ENCODE results near the gene HSPA6. TPM values are rescaled to one million over a fixed set of nuclear protein-coding genes. Genes with fewer than 3 reads are reported as not detected.
A peak's percentile ranks its signal among the peaks of the same experiment; 100 is the strongest.
"Not testable (repeated sequence)": the region's sequence is repeated elsewhere in the genome, so short reads cannot be mapped to it uniquely, and the experiment has no call there.

Gene HSPA6
- total and polyA plus RNA-seq, 12 donors, result 0.61 to 12.8 (median 3.7) TPM

- H3K36me3 ChIP-seq (replicated peaks in 1 of 2), result no peaks in the 10 kb centered on the region
- DNase-seq, result no peak
- no peak overlapping the region for H3K4me3 ChIP-seq
- intact Hi-C loops (cut with DNase I), result no loop called here
- H3K9me3 ChIP-seq (replicated peaks in 1 of 3), result no peaks in the 10 kb centered on the region
- H3K27ac ChIP-seq, result no peak overlapping the region
- H3K27me3 ChIP-seq, result peaks cover 4% of the 10 kb centered on the region
- TF ChIP-seq CTCF (IDR thresholded peaks at IDR 0.05) (no peak), POLR2A (IDR thresholded peaks at IDR 0.05) (no peak)
- 83 to 92% (median 87%) methylated on average over 7 of the region's 7 CpGs for WGBS, 4 donors
- no peaks in the 10 kb centered on the region for H3K4me1 ChIP-seq (replicated peaks in 1 of 2)
These were observed 12.6 kb upstream of the HSPA6 start for GRCh38 chr1:161511756-161512060.

DNA sequence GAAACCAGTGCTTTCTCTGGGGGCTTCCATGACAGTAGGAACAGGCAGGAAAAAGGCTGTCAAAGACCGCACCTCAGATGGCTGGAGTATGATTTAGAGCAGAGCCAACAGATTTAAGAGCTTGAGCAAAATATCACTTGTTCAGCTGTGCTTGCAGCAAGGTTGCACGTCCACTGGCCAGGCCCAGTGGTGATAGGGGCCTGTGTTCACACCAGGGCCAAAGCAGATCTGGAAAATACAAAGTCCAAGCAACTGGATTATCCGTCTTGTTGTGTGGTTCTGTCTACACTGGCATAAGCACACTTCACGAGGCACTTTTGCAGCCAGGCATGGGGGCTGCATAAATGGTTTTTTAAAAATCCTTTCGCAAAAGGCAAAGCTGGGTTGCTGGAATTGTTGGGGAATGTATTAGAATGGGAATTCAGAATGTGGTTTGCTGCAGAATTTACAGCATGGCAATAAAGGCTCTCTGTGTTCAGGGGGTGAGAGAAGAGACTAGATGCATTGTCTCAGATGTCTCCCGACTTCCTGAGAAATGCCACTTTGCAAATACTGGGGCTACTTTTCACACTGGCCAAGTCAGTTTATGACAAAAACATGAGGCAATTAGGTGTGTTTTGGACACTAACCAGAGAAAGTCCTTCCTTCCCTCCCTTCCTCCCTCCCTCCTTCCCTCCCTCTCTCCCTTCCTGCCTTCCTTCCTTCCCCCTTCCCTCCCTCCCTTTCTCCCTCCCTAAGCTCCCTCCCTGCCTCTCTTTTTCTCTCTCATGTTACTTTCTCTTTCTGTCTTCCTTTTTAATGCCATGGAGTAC is 11.5 kb upstream of the HSPA6 start:
- H3K4me3 ChIP-seq; H3K27ac ChIP-seq; intact Hi-C loops (cut with DNase I); H3K27me3 ChIP-seq; H3K4me1 ChIP-seq (replicated peaks in 1 of 2); DNase-seq; H3K36me3 ChIP-seq (replicated peaks in 1 of 2); H3K9me3 ChIP-seq (replicated peaks in 1 of 3): not testable (repeated sequence)
- WGBS, 4 donors, result 82 to 94% (median 91%) methylated on average over 4 to 6 of the region's 6 CpGs

GRCh38 chr1:161513448-161513780 is 10.9 kb upstream of the HSPA6 start:
- H3K27ac ChIP-seq, result not testable (repeated sequence)

DNA sequence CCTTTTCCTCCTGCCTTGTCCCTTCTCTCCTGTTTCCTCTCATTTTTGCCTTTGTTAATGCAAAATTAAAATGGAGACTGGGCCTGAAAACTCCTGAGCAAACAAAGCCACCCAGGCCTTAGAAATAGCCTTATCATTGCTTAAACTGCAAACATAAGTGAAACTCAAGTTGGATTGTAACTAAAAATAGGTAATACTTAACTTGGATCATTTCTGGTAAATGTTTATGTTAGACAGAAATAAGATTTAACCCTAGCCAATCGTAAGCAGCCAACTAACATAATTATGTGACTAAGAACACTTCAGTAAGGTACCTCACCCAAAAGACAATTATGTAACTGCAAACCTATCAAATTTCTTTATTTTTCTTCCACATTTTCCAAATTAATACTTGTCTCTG is 10.4 kb upstream of the HSPA6 start:
- H3K4me1 ChIP-seq (replicated peaks in 1 of 2); H3K27me3 ChIP-seq; H3K4me3 ChIP-seq; H3K27ac ChIP-seq; DNase-seq; intact Hi-C loops (cut with DNase I); H3K9me3 ChIP-seq (replicated peaks in 1 of 3); H3K36me3 ChIP-seq (replicated peaks in 1 of 2): not testable (repeated sequence)
- WGBS, 4 donors, result 90 to 100% (median 92%) methylated on average over 1 of the region's 1 CpG

More at GRCh38 chr1:161513448-161513780, 10.9 kb upstream of the HSPA6 start:
- DNase-seq; H3K4me1 ChIP-seq (replicated peaks in 1 of 2); H3K27me3 ChIP-seq; H3K9me3 ChIP-seq (replicated peaks in 1 of 3); H3K4me3 ChIP-seq; intact Hi-C loops (cut with DNase I); H3K36me3 ChIP-seq (replicated peaks in 1 of 2): not testable (repeated sequence)
- 42 to 50% methylated on average over 1 of the region's 1 CpG; no CpG with 5 or more reads in 2 of the 4 donors for WGBS, 4 donors

DNA sequence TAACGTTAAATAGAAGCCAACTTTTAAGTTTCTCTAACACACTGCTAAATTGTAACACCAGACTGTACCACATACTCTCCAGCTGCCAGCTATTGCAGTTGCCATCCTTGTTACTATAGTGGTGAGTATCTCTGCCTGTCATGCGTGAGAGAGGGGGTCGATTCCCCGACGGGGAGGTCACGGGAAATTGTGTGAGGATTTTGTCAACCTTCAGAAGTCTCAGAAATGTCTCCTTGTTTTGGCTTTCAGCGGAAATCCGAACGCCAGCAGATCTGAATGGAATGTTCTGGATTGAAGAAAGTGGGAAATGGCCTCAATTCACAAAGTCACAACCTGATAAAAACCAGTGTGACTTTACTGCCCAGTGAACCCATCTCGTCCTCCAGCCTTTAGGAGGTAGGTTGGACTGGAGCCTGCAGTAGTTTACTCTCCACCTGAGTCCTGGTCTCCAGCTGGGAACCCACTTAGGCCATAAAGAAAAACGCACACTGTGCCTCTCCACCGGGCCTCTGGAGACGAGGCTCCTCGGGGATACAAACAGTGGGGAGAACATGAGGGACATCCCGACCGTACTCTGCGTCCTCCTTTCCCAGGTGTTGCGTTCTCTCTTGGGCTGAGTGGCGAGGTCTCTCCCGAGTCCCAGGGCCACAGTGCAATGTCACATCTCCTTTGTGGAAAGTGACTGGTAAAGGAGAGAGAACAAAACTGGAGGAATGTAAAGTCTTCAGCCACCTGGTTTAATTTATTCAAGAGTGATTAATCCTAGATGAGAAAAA is 1.1 kb upstream of the HSPA6 start:
- 72 to 83% (median 75%) methylated on average over 14 to 20 of the region's 20 CpGs for WGBS, 4 donors
- intact Hi-C loops (cut with DNase I); H3K36me3 ChIP-seq (replicated peaks in 1 of 2): not testable (repeated sequence)

GRCh38 chr1:161524742-161525291 is 477 bp downstream of the HSPA6 start:
- intact Hi-C loops (cut with DNase I); H3K27me3 ChIP-seq; H3K9me3 ChIP-seq (replicated peaks in 1 of 3); H3K36me3 ChIP-seq (replicated peaks in 1 of 2); H3K4me1 ChIP-seq (replicated peaks in 1 of 2): not testable (repeated sequence)
- Histone ChIP-seq H3K4me3 (peak overlapping the region in 1 of 4 donors; percentile 47), H3K27ac (peak overlapping the region in 2 of 5 donors; percentile 68 to 98)
- WGBS, 4 donors, result 6 to 7% methylated on average over 32 to 42 of the region's 55 CpGs; no CpG with 5 or more reads in 2 of the 4 donors
- peak in 1 of 7 donors; percentile 36 for DNase-seq

More for the DNA sequence above, 1.1 kb upstream of the HSPA6 start:
- peak overlapping the region in 1 of 4 donors; percentile 74 for H3K4me3 ChIP-seq
- not testable (repeated sequence) for H3K9me3 ChIP-seq (replicated peaks in 1 of 3); H3K4me1 ChIP-seq (replicated peaks in 1 of 2); DNase-seq; H3K27me3 ChIP-seq
- H3K27ac ChIP-seq, result peak overlapping the region in 1 of 5 donors; percentile 81

GRCh38 chr1:161525321-161525720 is 981 bp downstream of the HSPA6 start:
- intact Hi-C loops (cut with DNase I); H3K27me3 ChIP-seq; H3K4me1 ChIP-seq (replicated peaks in 1 of 2); H3K9me3 ChIP-seq (replicated peaks in 1 of 3); H3K36me3 ChIP-seq (replicated peaks in 1 of 2); H3K4me3 ChIP-seq: not testable (repeated sequence)
- H3K27ac ChIP-seq, result peak overlapping the region in 1 of 5 donors; percentile 68
- DNase-seq, result peak in 3 of 7 donors; percentile 20 to 36 (median 29)
- 42 to 48% (median 46%) methylated on average over 10 to 18 of the region's 23 CpGs; no CpG with 5 or more reads in 1 of the 4 donors for WGBS, 4 donors

DNA sequence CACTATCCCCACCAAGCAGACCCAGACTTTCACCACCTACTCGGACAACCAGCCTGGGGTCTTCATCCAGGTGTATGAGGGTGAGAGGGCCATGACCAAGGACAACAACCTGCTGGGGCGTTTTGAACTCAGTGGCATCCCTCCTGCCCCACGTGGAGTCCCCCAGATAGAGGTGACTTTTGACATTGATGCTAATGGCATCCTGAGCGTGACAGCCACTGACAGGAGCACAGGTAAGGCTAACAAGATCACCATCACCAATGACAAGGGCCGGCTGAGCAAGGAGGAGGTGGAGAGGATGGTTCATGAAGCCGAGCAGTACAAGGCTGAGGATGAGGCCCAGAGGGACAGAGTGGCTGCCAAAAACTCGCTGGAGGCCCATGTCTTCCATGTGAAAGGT is 1.6 kb downstream of the HSPA6 start:
- H3K9me3 ChIP-seq (replicated peaks in 1 of 3); H3K27me3 ChIP-seq; H3K4me3 ChIP-seq; H3K36me3 ChIP-seq (replicated peaks in 1 of 2); H3K4me1 ChIP-seq (replicated peaks in 1 of 2); H3K27ac ChIP-seq; intact Hi-C loops (cut with DNase I); DNase-seq: not testable (repeated sequence)
- WGBS, 4 donors, result 84 to 90% (median 86%) methylated on average over 6 to 7 of the region's 7 CpGs

GRCh38 chr1:161528550-161528949 is 4.2 kb downstream of the HSPA6 start:
- DNase-seq, result peak; percentile 62 to 85 (median 75)

More at GRCh38 chr1:161528550-161528949, 4.2 kb downstream of the HSPA6 start:
- H3K36me3 ChIP-seq (replicated peaks in 1 of 2); H3K27me3 ChIP-seq; intact Hi-C loops (cut with DNase I); H3K9me3 ChIP-seq (replicated peaks in 1 of 3); H3K27ac ChIP-seq; H3K4me3 ChIP-seq: not testable (repeated sequence)
- peaks cover 0 to 11% of the 10 kb centered on the region in 2 donors for H3K4me1 ChIP-seq (replicated peaks in 1 of 2)
- 8 to 14% (median 11%) methylated on average over 3 of the region's 3 CpGs for WGBS, 4 donors

Data from adrenal gland (tissue), 12 donors.